GM18502 (cell line): ENCODE measurements around the gene SLC29A1.

Experiments
- ATAC-seq: cut with Tn5 transposase; IDR thresholded peaks from one replicate; pipeline ENCODE4 v1.9.1; 2021; ENCODE audit warnings: mild to moderate bottlenecking; ENCODE audit not compliant: unreplicated experiment, poor library complexity

SLC29A1 gene

DNA sequence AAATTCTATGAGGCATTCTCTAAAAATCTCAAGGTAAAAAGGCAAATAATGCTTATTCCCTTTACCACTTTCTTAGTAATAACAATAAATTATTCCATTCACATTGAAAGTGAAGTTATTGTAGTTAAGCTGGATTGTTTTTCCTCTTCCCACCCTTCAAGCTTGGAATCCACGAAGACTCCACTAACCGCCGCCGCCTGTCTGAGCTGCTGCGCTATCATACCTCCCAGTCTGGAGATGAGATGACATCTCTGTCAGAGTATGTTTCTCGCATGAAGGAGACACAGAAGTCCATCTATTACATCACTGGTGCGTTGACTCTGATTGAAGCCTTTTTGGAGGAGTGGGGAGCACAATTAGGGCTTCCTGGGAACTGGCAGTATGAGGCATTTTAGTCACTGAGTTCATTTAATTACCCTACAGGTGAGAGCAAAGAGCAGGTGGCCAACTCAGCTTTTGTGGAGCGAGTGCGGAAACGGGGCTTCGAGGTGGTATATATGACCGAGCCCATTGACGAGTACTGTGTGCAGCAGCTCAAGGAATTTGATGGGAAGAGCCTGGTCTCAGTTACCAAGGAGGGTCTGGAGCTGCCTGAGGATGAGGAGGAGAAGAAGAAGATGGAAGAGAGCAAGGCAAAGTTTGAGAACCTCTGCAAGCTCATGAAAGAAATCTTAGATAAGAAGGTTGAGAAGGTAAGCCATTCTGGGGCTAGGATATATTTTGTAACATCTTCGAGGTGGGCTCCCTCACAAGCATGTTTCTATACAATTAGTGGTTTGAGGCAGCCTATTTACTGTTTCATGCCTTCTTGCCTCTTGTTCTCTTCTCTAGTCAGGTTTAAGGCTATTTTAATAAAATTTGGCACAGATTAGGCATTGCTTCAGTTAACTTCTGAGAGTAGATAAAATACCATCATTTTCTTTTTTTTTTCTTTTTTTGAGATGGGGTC lies 28.5 kb downstream of the SLC29A1 start:
- ATAC-seq = no peak

GRCh38 chr6:44253307-44254101 lies 30.1 kb downstream of the SLC29A1 start:
- no peak for ATAC-seq

DNA sequence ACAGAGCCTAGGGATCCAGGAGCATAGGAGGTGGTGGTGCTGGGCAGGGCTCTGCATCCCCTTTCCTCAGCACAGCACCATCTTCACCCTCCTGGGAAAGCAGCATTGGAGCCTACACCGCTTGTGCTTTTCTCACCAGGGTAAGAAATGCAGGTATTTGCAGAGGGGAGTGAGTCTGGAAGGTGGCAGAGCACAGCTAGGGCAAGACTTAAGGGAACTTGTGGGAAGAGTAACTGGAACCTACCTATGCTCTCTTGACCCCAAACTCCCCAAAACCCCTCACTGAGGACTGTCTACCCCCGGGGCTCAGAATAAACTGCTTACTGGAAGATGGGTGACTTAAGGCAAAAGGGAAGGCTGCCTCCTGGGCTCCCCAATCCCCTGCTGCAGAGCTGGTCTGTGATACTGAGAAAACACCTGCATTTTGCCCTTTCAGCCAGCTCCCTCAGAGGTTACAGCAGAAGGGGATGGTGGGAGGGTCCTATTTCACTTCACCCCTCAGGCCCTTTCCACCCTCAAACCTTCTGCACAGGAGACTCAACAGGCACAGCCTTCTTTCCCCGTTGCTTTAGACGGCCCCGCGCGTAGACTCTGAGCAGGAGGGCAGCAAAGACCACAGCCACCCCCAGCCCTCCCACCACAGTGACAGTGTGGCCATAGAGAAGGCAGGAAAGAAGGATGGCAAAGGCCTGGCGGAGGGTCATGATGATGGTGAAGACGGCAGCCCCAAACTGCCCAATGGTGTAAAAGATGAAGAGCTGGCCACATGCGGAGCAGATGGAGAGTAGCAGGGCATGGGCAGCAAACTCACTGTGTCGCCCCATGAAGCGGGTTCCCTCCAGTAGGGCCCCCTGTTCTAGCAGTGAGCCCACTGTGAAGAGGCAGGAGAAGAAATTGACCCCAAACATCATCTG lies 31.1 kb downstream of the SLC29A1 start:
- no peak for ATAC-seq

DNA sequence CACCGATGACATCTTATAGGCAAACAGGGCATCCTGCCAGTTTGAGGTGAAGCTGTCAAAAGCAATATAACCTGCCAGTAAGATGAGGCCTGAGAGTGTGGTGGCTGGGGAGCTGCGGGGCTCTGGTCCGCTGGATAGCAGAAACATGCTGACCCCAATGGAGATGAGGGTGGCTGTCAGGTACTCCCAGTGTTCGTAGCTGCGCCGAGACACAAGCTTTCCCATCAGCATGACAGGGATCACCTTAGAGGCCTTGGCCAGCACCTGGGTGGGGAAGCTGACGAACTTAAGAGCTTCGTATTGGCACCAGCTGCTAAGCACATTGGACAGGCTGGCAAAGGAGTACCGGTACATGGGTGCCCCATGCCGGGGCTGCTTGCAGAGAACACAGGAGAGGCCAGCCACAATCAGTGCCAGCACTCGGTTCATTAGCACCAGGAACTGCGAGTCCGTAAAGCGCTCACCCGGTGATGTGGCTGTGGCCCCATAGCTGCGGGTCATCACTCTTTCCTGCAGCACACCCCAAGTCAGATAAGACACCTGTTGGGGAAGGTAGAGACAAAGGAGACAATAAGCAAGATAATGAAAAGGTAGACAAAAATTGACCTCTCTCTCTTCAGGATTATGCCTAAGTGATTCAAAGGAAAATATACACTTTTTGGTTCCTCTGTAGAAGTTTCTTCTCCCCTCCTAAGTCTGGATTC lies 31.9 kb downstream of the SLC29A1 start:
- ATAC-seq = no peak

DNA sequence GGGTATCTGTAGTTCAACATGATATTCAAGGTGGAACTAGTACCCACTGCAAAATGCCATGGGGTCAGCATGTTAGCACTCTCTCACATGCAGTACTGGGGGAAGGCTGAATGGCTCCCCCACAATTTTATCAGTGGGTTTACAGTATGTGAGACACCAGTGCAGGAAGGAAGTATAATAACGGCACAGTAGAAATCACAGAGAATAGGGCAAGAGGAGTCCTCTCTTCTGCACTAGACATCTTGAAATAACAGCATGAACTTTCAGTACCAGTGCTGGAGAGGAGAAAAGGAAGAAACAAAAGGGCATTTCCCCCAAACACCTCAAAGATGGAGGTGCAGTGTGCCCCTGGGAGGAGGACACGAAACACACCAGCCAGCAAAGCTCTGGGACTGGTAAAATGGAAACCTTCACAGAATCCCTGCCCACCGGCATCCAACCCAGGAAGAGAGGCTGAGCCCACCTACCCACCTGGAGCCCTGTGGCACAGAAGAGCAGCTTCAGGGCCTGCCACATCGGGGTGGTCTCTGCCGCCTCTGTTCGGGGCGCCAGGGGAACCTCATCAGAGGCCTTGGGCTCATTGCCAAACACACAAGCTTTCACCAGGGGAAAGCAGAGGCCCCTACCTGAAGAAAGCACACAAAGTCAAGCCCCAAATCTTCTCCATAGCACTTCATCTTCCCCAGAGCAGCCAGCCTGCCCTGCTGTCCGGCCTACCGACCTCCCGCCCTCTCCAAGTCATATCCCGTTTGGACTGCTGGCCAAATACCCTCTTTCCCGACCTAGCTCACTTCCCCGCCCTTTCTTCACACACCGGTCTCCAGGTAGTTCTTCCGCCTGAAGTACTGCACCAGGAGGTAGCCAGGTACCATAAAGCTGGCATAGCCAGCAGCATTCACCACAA lies 32.7 kb downstream of the SLC29A1 start:
- no peak for ATAC-seq

DNA sequence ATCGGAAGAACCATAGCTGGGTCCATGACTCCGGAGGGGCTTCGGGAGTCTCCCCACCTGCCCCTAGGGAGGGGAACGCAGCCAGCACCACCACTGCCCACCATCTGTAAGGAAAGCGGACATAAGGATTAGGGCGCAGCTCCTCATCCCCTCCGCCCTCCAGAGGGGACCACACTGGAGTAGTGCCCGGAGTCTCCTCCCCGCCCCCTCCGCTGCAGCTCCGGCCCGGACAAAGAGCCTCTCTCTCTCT lies 33.3 kb downstream of the SLC29A1 start:
- ATAC-seq = no peak

DNA sequence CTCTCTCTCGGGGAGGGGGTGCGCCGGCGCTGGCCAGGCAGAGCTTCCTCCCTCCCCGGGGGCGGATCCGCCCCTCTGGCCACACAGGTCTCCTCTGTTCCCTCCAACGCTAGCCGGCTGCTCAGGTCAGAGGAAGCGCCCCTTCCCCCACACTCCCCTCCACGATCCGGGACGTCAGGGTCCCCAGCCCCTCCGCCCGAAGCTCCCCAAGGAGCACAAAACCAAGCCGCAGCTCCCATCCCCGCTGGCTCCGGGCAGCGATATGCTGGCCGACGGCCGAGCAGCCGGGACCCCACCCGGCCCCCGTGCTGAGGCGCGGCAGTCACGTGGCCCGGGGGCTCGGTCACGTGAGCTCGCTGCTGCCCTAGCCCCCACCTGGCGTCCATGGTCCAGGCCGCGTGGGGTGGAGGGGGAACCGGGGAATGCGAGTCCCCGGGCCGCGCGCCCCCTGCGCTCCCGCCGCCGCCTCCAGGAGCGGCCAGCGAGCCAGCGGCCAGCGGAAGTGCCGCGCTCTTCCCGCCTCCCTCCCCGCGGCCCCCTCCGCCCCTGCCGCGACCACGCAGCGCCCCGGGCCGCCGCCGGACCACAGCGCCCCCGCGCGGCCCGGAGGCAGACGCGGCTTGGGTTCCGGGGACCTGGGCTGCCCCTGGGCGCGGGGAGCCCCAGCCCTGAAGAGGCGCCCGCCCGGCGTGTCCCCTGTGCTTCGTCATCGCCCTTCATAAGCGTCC lies 33.8 kb downstream of the SLC29A1 start, which contains the start of gene SLC35B2:
Gene SLC35B2 (minus strand): TSS at position 504 of the 728 bp plus-strand sequence. CDS start 118 bp downstream, at position 386.
- ATAC-seq = peak; percentile 50

DNA sequence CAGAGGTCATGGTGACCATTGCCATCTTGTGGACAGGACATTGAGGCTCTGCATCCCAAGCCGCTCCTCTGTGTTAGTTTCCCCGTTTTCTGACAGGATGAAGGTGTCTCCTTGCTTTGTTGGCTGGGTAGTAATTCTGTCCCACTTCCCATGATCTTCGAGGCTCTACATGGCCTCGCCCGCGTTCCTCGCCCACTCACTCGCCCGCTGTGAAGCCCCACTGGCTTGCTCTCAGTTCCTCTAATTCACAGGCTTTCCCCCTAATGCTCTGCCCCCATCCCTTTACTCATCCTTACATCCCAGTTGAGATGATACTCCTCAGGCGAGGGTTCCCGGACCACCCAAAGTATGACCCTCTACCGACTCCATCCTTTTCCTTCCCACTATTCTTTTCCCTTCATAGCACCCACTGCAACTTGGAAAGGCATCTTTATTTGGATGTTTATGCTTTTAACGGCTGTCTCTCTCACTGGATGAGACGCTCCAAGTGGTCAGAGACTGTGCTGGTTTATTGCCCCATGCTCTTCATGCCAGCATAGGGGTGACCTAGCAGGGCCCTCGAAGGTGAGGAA lies 34.4 kb downstream of the SLC29A1 start:
- ATAC-seq = peak; percentile 13

- ATAC-seq = no peak
These were observed 35.0 kb downstream of the SLC29A1 start for GRCh38 chr6:44258325-44258863.

DNA sequence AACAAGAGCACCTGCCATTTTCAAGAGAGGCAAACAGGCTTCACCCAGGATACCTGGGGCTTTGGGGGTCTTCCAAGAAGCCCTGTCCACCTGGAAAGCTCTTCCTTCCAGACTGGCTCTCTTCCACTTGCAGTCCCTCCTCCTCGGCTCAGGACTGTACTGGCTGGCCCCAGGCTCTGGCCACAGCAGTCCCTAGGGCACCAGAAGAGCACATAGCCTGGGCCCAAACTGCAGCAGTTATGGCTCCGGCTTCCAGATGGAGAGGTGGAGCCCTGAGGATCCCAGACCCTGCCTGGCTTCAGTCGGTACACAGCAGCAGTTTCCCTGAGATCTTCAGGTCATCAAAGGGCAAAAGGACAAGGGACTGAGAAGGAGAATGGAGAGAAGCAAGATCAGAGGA lies 35.5 kb downstream of the SLC29A1 start:
- ATAC-seq = no peak

GRCh38 chr6:44260011-44260410 lies 36.6 kb downstream of the SLC29A1 start:
- no peak for ATAC-seq

GRCh38 chr6:44260451-44261297 lies 37.3 kb downstream of the SLC29A1 start:
- ATAC-seq = no peak

- ATAC-seq = no peak
These were observed 38.2 kb downstream of the SLC29A1 start for GRCh38 chr6:44261581-44261980.

DNA sequence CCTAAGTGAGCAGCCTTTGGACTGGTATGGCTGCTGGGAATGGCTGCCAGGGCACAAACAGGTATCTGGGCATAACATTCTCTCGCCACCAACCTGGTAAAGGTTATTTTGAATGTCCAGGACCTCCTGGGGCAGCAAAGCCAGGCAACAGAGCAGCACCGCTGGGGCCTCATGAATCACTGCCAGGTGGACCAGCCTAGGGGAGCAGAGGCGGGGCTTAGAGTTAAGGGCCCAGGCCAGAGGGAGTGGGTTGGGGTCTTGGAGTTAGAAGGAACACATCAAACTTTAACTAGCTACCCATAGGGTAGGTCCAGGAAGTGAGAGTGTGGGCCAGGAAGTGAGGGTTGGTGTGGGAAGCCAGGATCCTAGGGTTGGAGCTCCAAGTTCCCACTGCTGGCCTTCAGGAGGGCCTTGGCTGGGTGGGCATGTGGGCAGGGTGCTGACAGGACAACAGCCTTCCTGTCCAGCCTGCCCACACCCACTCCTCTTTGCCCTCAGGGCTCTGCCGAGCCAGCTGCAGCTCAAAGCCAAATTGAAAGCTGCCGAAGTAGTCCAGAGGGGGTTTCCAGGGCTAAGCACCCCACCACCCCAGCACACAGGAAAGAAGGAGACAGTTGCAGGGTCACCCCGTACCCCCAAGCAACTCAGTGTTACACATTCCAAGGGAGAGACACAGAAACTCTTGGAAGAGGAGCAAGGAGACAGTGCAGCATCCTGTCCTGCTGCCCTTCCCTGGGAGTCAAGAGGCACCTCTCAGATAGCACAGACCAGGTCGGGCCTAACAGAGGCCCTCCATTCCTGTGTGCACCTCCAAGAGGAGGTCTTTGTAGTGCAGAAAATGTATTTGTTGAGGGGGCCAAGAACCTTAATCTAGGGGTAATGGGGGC lies 39.3 kb downstream of the SLC29A1 start:
- no peak for ATAC-seq

DNA sequence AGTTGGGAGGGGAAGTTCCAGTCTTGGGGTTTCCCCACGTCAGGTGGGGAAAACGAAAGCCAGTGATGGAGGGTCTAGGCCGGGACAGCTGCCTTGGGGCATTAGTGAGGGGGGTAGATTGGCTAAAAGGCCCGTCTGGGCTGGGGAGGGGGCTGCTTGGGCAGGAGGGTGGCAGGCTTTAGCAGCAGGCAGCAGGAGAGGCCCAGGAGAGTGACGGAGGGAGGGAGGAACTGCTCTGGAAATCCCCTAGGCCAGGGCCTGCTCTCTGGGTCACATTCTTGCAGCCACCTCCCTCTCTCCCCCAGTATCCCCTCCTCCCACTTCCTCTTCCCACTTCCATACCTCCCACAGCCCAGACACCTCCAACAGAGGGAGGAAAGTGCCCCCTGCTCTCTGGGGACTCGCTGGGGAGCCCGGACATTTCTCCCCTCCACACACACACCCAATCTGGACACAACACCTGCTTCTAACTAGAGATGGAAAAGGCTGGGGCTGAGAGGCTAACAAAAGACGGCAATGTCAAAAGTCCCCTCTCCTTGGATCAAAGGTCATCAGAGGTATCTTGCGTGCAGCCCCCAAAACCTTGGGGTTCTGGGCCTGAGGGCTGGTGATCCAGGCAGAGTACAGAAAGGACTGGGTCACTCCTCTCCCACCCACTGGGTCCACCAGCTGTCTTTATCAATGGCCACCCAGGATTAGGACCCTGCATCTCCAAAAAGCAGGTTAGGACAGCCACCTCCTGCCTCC lies 40.1 kb downstream of the SLC29A1 start:
- ATAC-seq = no peak
